ENCODE data around the gene AK9. TPM values are rescaled to one million over a fixed set of nuclear protein-coding genes. Genes with fewer than 3 reads are reported as not detected.
"Not testable (repeated sequence)": the region's sequence is repeated elsewhere in the genome, so short reads cannot be mapped to it uniquely, and the experiment has no call there.

Gene AK9
- total RNA-seq, 1 donor from 2014 or later = 4.8 TPM

GRCh38 chr6:109717971-109718370 is 27.0 kb upstream of the AK9 start:
- no peak for TF ChIP-seq CTCF (conservative IDR thresholded peaks at IDR 0.05)
- no peaks in the 10 kb centered on the region for H3K36me3 Mint-ChIP-seq (ENCODE audit: low read depth)
- DNase-seq (ENCODE audit: low read depth, low spot score) = no peak

GRCh38 chr6:109715616-109716015 is 24.6 kb upstream of the AK9 start:
- no peak for TF ChIP-seq CTCF (conservative IDR thresholded peaks at IDR 0.05)
- Mint-ChIP-seq H3K9me3 (peaks cover 1% of the 10 kb centered on the region), H3K27me3 (ENCODE audit: low read depth) (no peaks in the 10 kb centered on the region), H3K4me1 (peaks cover 4% of the 10 kb centered on the region), H3K4me3 (no peak overlapping the region), H3K27ac (ENCODE audit: unreplicated experiment) (no peak overlapping the region), H3K36me3 (ENCODE audit: low read depth) (peaks cover 7% of the 10 kb centered on the region)
- no peak for DNase-seq (ENCODE audit: low read depth, low spot score)

More at GRCh38 chr6:109717971-109718370, 27.0 kb upstream of the AK9 start:
- no peaks in the 10 kb centered on the region for H3K4me1 Mint-ChIP-seq
- H3K4me3 Mint-ChIP-seq = no peak overlapping the region
- H3K27me3 Mint-ChIP-seq (ENCODE audit: low read depth) = no peaks in the 10 kb centered on the region
- no peaks in the 10 kb centered on the region for H3K9me3 Mint-ChIP-seq
- no peak overlapping the region for H3K27ac Mint-ChIP-seq (ENCODE audit: unreplicated experiment)

DNA sequence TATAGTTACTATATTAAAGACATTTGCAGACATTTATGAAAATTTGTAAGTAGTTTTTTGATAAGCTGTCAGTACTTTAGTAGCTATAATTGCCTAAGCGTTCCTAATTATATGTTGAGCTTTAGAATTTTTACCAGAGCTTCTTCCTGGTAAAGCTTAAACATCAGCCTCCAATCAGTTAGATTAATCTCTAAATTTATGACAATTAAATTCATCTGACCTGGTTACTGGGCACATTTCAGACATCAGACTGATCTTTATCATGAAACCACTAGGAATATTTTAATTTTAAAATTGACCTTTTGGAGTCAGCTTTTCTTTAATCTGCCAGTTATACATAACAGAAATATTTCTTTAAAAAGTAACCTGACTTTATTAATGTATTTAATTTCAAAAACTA is 23.6 kb upstream of the AK9 start:
- no peak for DNase-seq (ENCODE audit: low read depth, low spot score)

GRCh38 chr6:109714166-109714565 is 23.2 kb upstream of the AK9 start:
- Mint-ChIP-seq H3K9me3 (peaks cover 12% of the 10 kb centered on the region), H3K27me3 (ENCODE audit: low read depth) (no peaks in the 10 kb centered on the region), H3K4me3 (no peak overlapping the region), H3K27ac (ENCODE audit: unreplicated experiment) (no peak overlapping the region), H3K4me1 (peaks cover 4% of the 10 kb centered on the region), H3K36me3 (ENCODE audit: low read depth) (peaks cover 18% of the 10 kb centered on the region)
- no peak for TF ChIP-seq CTCF (conservative IDR thresholded peaks at IDR 0.05)
- DNase-seq (ENCODE audit: low read depth, low spot score) = no peak

More for the DNA sequence above, 23.6 kb upstream of the AK9 start:
- peaks cover 10% of the 10 kb centered on the region for H3K9me3 Mint-ChIP-seq
- peaks cover 17% of the 10 kb centered on the region for H3K36me3 Mint-ChIP-seq (ENCODE audit: low read depth)
- H3K4me3 Mint-ChIP-seq = no peak overlapping the region
- H3K27ac Mint-ChIP-seq (ENCODE audit: unreplicated experiment) = no peak overlapping the region
- H3K27me3 Mint-ChIP-seq (ENCODE audit: low read depth) = no peaks in the 10 kb centered on the region
- no peak for TF ChIP-seq CTCF (conservative IDR thresholded peaks at IDR 0.05)
- peaks cover 4% of the 10 kb centered on the region for H3K4me1 Mint-ChIP-seq

DNA sequence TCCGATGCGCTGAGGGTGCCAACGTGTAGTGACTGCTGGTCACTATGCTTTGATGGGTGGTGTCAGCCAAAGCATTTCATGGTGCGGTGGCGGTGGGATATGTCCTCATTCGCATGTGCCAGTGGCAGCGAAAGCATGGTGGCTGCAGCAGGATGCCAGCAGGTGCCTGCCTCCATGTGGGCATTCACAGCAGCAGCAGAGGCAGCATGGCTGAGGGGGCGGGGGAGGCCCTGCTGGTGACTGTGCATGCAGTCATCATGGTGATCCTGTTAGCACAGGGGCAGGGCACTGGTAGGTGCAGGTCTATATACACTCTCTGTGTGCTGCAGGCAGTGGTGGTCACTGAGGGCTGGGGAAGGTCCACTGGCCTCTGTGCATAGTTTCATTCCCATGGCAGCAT is 22.1 kb upstream of the AK9 start:
- Mint-ChIP-seq H3K36me3 (ENCODE audit: low read depth) (peaks cover 22% of the 10 kb centered on the region), H3K27me3 (ENCODE audit: low read depth) (no peaks in the 10 kb centered on the region), H3K4me3 (no peak overlapping the region), H3K4me1 (peaks cover 4% of the 10 kb centered on the region), H3K27ac (ENCODE audit: unreplicated experiment) (no peak overlapping the region), H3K9me3 (peaks cover 16% of the 10 kb centered on the region)
- no peak for TF ChIP-seq CTCF (conservative IDR thresholded peaks at IDR 0.05)
- DNase-seq (ENCODE audit: low read depth, low spot score) = no peak

- not testable (repeated sequence) for H3K4me3 Mint-ChIP-seq
- H3K9me3 Mint-ChIP-seq = peaks cover 16% of the 10 kb centered on the region
Measured at GRCh38 chr6:109708099-109708498, 17.1 kb upstream of the AK9 start.

More at GRCh38 chr6:109708099-109708498, 17.1 kb upstream of the AK9 start:
- H3K36me3 Mint-ChIP-seq (ENCODE audit: low read depth) = peaks cover 22% of the 10 kb centered on the region
- DNase-seq (ENCODE audit: low read depth, low spot score); H3K27me3 Mint-ChIP-seq (ENCODE audit: low read depth); H3K27ac Mint-ChIP-seq (ENCODE audit: unreplicated experiment): not testable (repeated sequence)
- peaks cover 20% of the 10 kb centered on the region for H3K4me1 Mint-ChIP-seq

Measured in neural crest cell (in vitro differentiated cells).